ENCODE measurements around the gene ALDH8A1. TPM values are rescaled to one million over a fixed set of nuclear protein-coding genes. Genes with fewer than 3 reads are reported as not detected.

Gene ALDH8A1
- total RNA-seq, 1 experiment from 2014 or later, result not detected

DNA sequence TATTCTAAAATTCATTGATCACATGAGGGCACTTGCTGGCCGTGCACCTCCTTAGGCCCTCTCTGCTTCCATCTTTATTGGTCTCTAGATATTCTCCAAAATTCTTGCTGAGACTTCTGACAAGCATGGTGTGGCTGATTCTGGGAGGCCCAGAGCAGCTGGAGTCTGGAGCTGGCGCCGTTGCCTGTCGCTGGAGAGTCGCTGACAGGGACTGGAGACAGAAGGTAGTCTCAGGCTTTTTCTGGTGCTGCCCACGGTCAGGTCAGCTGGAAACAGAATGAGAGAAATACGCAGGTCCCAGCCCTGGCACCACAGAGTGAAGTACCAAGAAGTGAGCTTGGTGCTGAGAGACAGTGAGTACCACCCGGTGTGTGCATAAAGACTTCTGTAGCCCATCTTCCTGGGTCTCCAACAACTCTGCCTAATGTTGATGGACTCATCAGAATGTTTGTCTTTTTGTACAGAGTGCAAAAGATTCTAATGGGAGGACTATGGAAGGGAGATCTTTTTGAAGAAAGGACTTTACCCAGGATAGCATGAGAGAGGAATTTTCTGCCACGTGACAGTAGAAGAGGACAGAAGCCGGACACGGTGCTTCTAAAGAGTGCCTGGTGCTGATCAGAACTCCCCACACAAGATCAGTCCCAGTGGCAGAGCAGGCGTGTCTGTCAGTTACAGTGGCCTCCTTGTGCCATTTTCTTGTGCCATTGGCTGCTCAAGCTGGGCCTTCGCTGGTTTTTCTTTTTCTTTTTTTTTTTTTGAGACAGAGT is 1.8 kb upstream of the ALDH8A1 start:
- no peak for ATAC-seq
- Histone ChIP-seq H3K27me3 (ENCODE audit: control insufficient read depth, insufficient read depth, low read length) (no peaks in the 10 kb centered on the region), H3K4me1 (ENCODE audit: control insufficient read depth, insufficient read depth, low read length) (no peaks in the 10 kb centered on the region), H3K4me3 (ENCODE audit: low read depth in 2 of 2, low read length in 2 of 2) (no peak overlapping the region), H3K36me3 (ENCODE audit: control insufficient read depth, insufficient read depth, low read length) (no peaks in the 10 kb centered on the region), H3K27ac (ENCODE audit: low read length) (no peak overlapping the region), H3K9me3 (ENCODE audit: control insufficient read depth, insufficient read depth, low read depth, low read length) (no peaks in the 10 kb centered on the region)
- no peak for DNase-seq (ENCODE audit: low read depth, low spot score)
- ChIA-PET POLR2A (no interaction called here), CTCF (no interaction called here)
- no TSS peak for BruUV-seq (replicated peaks)
- TF ChIP-seq, protein P1, sequence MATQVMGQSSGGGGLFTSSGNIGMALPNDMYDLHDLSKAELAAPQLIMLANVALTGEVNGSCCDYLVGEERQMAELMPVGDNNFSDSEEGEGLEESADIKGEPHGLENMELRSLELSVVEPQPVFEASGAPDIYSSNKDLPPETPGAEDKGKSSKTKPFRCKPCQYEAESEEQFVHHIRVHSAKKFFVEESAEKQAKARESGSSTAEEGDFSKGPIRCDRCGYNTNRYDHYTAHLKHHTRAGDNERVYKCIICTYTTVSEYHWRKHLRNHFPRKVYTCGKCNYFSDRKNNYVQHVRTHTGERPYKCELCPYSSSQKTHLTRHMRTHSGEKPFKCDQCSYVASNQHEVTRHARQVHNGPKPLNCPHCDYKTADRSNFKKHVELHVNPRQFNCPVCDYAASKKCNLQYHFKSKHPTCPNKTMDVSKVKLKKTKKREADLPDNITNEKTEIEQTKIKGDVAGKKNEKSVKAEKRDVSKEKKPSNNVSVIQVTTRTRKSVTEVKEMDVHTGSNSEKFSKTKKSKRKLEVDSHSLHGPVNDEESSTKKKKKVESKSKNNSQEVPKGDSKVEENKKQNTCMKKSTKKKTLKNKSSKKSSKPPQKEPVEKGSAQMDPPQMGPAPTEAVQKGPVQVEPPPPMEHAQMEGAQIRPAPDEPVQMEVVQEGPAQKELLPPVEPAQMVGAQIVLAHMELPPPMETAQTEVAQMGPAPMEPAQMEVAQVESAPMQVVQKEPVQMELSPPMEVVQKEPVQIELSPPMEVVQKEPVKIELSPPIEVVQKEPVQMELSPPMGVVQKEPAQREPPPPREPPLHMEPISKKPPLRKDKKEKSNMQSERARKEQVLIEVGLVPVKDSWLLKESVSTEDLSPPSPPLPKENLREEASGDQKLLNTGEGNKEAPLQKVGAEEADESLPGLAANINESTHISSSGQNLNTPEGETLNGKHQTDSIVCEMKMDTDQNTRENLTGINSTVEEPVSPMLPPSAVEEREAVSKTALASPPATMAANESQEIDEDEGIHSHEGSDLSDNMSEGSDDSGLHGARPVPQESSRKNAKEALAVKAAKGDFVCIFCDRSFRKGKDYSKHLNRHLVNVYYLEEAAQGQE (IDR thresholded peaks at IDR 0.05; ENCODE audit: insufficient read depth in 1 of 2, low read depth in 2 of 2, low read length in 1 of 2), result no peak
- intact Hi-C loops (cut with micrococcal nuclease; ENCODE audit: unreplicated experiment), result no loop called here
- in situ Hi-C loops (cut with HindIII; ENCODE audit: low pct_unique_long_range_greater_than_20kb, low sequenced_read_pairs), result no loop called here

DNA sequence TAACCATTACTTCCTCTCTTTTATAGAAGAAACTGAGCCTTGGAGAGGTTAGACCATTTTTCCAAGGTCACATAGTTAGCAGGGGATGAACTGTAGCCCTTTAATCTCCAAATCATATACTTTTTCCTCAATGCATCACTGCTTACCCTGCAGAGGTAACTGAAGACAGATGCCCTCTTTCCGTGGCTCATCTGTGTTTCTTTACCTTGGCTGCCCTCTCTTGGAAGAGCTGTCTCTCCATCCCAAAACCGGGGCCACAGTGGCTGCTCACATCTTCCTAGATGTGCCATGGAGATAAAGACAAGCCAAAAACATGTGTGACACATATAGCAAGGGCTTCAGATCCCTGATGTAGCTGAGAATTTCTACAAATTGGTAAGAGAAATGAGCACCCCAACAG is 581 bp upstream of the ALDH8A1 start:
- CTCF ChIA-PET, result no interaction called here
- Histone ChIP-seq H3K27ac (ENCODE audit: low read length) (no peak overlapping the region), H3K36me3 (ENCODE audit: control insufficient read depth, insufficient read depth, low read length) (no peaks in the 10 kb centered on the region), H3K27me3 (ENCODE audit: control insufficient read depth, insufficient read depth, low read length) (no peaks in the 10 kb centered on the region), H3K4me3 (ENCODE audit: low read depth in 2 of 2, low read length in 2 of 2) (no peak overlapping the region), H3K4me1 (ENCODE audit: control insufficient read depth, insufficient read depth, low read length) (no peaks in the 10 kb centered on the region), H3K9me3 (ENCODE audit: control insufficient read depth, insufficient read depth, low read depth, low read length) (no peaks in the 10 kb centered on the region)
- in situ Hi-C loops (cut with HindIII; ENCODE audit: low pct_unique_long_range_greater_than_20kb, low sequenced_read_pairs) (no loop called here), intact Hi-C loops (cut with micrococcal nuclease; ENCODE audit: unreplicated experiment) (no loop called here)
- DNase-seq (ENCODE audit: low read depth, low spot score) (no peak), ATAC-seq (no peak)
- TF ChIP-seq, protein P2, sequence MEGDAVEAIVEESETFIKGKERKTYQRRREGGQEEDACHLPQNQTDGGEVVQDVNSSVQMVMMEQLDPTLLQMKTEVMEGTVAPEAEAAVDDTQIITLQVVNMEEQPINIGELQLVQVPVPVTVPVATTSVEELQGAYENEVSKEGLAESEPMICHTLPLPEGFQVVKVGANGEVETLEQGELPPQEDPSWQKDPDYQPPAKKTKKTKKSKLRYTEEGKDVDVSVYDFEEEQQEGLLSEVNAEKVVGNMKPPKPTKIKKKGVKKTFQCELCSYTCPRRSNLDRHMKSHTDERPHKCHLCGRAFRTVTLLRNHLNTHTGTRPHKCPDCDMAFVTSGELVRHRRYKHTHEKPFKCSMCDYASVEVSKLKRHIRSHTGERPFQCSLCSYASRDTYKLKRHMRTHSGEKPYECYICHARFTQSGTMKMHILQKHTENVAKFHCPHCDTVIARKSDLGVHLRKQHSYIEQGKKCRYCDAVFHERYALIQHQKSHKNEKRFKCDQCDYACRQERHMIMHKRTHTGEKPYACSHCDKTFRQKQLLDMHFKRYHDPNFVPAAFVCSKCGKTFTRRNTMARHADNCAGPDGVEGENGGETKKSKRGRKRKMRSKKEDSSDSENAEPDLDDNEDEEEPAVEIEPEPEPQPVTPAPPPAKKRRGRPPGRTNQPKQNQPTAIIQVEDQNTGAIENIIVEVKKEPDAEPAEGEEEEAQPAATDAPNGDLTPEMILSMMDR (IDR thresholded peaks at IDR 0.05), result peak; percentile 20; the same call in 1 of the 2 replicates
- TF ChIP-seq SIN3A (IDR thresholded peaks at IDR 0.05; ENCODE audit: borderline replicate concordance, insufficient read depth, low read depth, low read length) (no peak), POLR2AphosphoS5 (IDR thresholded peaks at IDR 0.05; ENCODE audit: low read depth, low read length) (no peak)
- POLR2A ChIA-PET, result no interaction called here
- no TSS peak for BruUV-seq (replicated peaks)

DNA sequence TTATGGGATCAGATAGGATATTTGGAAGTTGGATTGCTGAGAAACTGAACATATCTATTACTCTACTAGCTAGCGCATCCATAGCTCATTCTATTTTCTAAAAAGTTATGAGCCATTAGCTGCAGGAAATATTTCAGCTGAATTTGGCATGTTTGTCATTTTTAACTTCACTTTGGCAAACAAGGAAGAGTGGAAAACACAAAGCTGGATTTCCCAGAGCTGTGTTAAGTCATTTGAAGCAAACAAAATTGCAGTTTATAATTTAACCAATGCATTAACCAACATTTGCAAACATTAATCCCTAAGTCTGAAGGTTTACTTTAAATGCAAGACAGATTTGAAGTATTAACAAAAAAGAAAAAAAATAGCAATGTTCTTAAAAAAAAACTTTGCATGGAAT is 1.2 kb downstream of the ALDH8A1 start:
- DNase-seq (ENCODE audit: low read depth, low spot score) (no peak), ATAC-seq (no peak)
- H3K4me3 ChIP-seq (ENCODE audit: low read depth in 2 of 2, low read length in 2 of 2), result no peak overlapping the region
- H3K9me3 ChIP-seq (ENCODE audit: control insufficient read depth, insufficient read depth, low read depth, low read length), result no peaks in the 10 kb centered on the region
- intact Hi-C loops (cut with micrococcal nuclease; ENCODE audit: unreplicated experiment), result no loop called here
- H3K4me1 ChIP-seq (ENCODE audit: control insufficient read depth, insufficient read depth, low read length), result no peaks in the 10 kb centered on the region
- no peak overlapping the region for H3K27ac ChIP-seq (ENCODE audit: low read length)
- H3K36me3 ChIP-seq (ENCODE audit: control insufficient read depth, insufficient read depth, low read length), result no peaks in the 10 kb centered on the region
- ChIA-PET CTCF (no interaction called here), POLR2A (no interaction called here)
- TF ChIP-seq, protein P1 (IDR thresholded peaks at IDR 0.05; ENCODE audit: insufficient read depth in 1 of 2, low read depth in 2 of 2, low read length in 1 of 2), result no peak
- TF ChIP-seq, protein P2 (IDR thresholded peaks at IDR 0.05), result no peak
- TF ChIP-seq SIN3A (IDR thresholded peaks at IDR 0.05; ENCODE audit: borderline replicate concordance, insufficient read depth, low read depth, low read length), result no peak
- no peak for TF ChIP-seq TCF7L2 (IDR thresholded peaks at IDR 0.05; ENCODE audit: low read depth, low read length)
- no peak for TF ChIP-seq POLR2AphosphoS5 (IDR thresholded peaks at IDR 0.05; ENCODE audit: low read depth, low read length)
- no peaks in the 10 kb centered on the region for H3K27me3 ChIP-seq (ENCODE audit: control insufficient read depth, insufficient read depth, low read length)
- no TSS peak for BruUV-seq (replicated peaks)
- in situ Hi-C loops (cut with HindIII; ENCODE audit: low pct_unique_long_range_greater_than_20kb, low sequenced_read_pairs), result no loop called here
